ENCODE measurements around the gene FAM83C. TPM values are rescaled to one million over a fixed set of nuclear protein-coding genes. Genes with fewer than 3 reads are reported as not detected.
A peak's percentile ranks its signal among the peaks of the same experiment; 100 is the strongest.

FAM83C gene
- total and polyA plus RNA-seq, 9 of the 15 experiments (the other 6 are each of a cell fraction or from before 2014, with no cell fraction given) = not detected

GRCh38 chr20:35284267-35284991 is 7.8 kb downstream of the FAM83C start, which contains the start of gene EIF6 (continued):
- TF ChIP-seq MYBL2 (IDR thresholded peaks at IDR 0.05; ENCODE audit: low read depth) (no peak), MYBL2 (CRISPR knock-in tag; IDR thresholded peaks at IDR 0.05; ENCODE audit: borderline replicate concordance) (no peak), TAF1 (IDR thresholded peaks at IDR 0.05; ENCODE audit: control insufficient read depth, extremely low read depth, insufficient read depth, low read length, severe bottlenecking) (peak; percentile 84), GATAD2A (IDR thresholded peaks at IDR 0.05) (no peak), ATF1 (CRISPR knock-in tag; IDR thresholded peaks at IDR 0.05) (no peak), ATF1 (tag; IDR thresholded peaks at IDR 0.05) (peak; percentile 38; the same call in 1 of the 2 replicates), CBFB (CRISPR knock-in tag; IDR thresholded peaks at IDR 0.05) (no peak; the same call in 1 of the 2 replicates), RAD21 (CRISPR knock-in tag; conservative IDR thresholded peaks at IDR 0.05 in 1 of 2, IDR thresholded peaks at IDR 0.05 in 1 of 2) (no peak), KAT8 (IDR thresholded peaks at IDR 0.05; ENCODE audit: low read depth) (no peak), NBN (IDR thresholded peaks at IDR 0.05; ENCODE audit: low read depth) (no peak), SNAPC5 (CRISPR knock-in tag; IDR thresholded peaks at IDR 0.05) (no peak), BCL6 (CRISPR knock-in tag; IDR thresholded peaks at IDR 0.05) (no peak), ZBTB11 (CRISPR knock-in tag; IDR thresholded peaks at IDR 0.05) (peak; percentile 26 to 95 (median 69); a peak in 4 of 6 replicates), EP400 (IDR thresholded peaks at IDR 0.05) (peak; percentile 95), FOXJ2 (tag; IDR thresholded peaks at IDR 0.05) (no peak), IFI16 (CRISPR knock-in tag; IDR thresholded peaks at IDR 0.05) (no peak), HDAC1 (IDR thresholded peaks at IDR 0.05) (peak; percentile 77 to 91; a peak in 3 of 4 replicates), FOXK2 (conservative IDR thresholded peaks at IDR 0.05 in 1 of 2, IDR thresholded peaks at IDR 0.05 in 1 of 2; ENCODE audit: low read depth in 2 of 2) (peak in 1 of 2 experiments; percentile 41; a peak in 1 of 4 replicates), TOE1 (IDR thresholded peaks at IDR 0.05; ENCODE audit: borderline replicate concordance) (no peak), TOE1 (CRISPR knock-in tag; IDR thresholded peaks at IDR 0.05; ENCODE audit: borderline replicate concordance, low read depth) (no peak), XRCC5 (IDR thresholded peaks at IDR 0.05; ENCODE audit: low read depth, low read length) (peak; percentile 59; the same call in 1 of the 2 replicates), FOS (IDR thresholded peaks at IDR 0.05; ENCODE audit: extremely low read depth, insufficient read length) (no peak), E4F1 (CRISPR knock-in tag; IDR thresholded peaks at IDR 0.05; ENCODE audit: borderline replicate concordance) (no peak)
